Trophoblast cell (in vitro differentiated cells and primary cell): ENCODE data around the gene CRB2.

Source experiments
- DNase-seq, 2 donors: peaks; one replicate each; pipeline ENCODE4 v3.0.0-alpha.2; 2016
- H2AFZ ChIP-seq: 2 replicates; pipeline ENCODE4 v1.6.1; 2013; ENCODE audit warnings: low read length, moderate library complexity, mild to moderate bottlenecking; ENCODE audit not compliant: insufficient read depth, poor library complexity
- H2AK5ac ChIP-seq: 2 replicates; pipeline ENCODE4 v1.6.1; 2013; ENCODE audit warnings: mild to moderate bottlenecking, low read length
- H2BK120ac ChIP-seq: 2 replicates; pipeline ENCODE4 v1.6.1; 2013; ENCODE audit warnings: low read length, mild to moderate bottlenecking, moderate library complexity; ENCODE audit not compliant: insufficient read depth, poor library complexity
- H2BK12ac ChIP-seq: 2 replicates; pipeline ENCODE4 v1.6.1; 2013; ENCODE audit warnings: mild to moderate bottlenecking, low read length, moderate library complexity
- H2BK5ac ChIP-seq: 2 replicates; pipeline ENCODE4 v1.6.1; 2013; ENCODE audit warnings: low read length, low read depth, moderate library complexity, mild to moderate bottlenecking; ENCODE audit not compliant: poor library complexity
- H3K14ac ChIP-seq: 2 replicates; pipeline ENCODE4 v1.6.1; 2013; ENCODE audit warnings: mild to moderate bottlenecking, low read length
- H3K18ac ChIP-seq: 2 replicates; pipeline ENCODE4 v1.6.1; 2013; ENCODE audit warnings: mild to moderate bottlenecking, low read length
- H3K23ac ChIP-seq: 2 replicates; pipeline ENCODE4 v1.6.1; 2013; ENCODE audit warnings: low read length
- H3K27ac ChIP-seq: 2 replicates; pipeline ENCODE4 v1.5.1; 2013; ENCODE audit warnings: low read depth, mild to moderate bottlenecking, inconsistent platforms, low read length, moderate library complexity
- H3K27me3 ChIP-seq: 2 replicates; pipeline ENCODE4 v1.6.1; 2013; ENCODE audit warnings: inconsistent platforms, mild to moderate bottlenecking, low read length, moderate library complexity; ENCODE audit not compliant: insufficient read depth
- H3K36me3 ChIP-seq, 2 experiments: 1 replicate in 1 of 2; 2 replicates in 1 of 2; pipeline ENCODE4 v1.6.1; 2013; ENCODE audit warnings: low read length in 2 of 2, mild to moderate bottlenecking in 2 of 2, moderate library complexity in 1 of 2; ENCODE audit not compliant: insufficient read depth in 2 of 2, control insufficient read depth in 1 of 2
- H3K4ac ChIP-seq: 2 replicates; pipeline ENCODE4 v1.6.1; 2013; ENCODE audit warnings: low read depth, mild to moderate bottlenecking, low read length, moderate library complexity
- H3K4me1 ChIP-seq, 2 experiments: 1 replicate in 1 of 2; 2 replicates in 1 of 2; pipeline ENCODE4 v1.6.1; 2013; ENCODE audit warnings: low read length in 2 of 2, mild to moderate bottlenecking in 2 of 2, moderate library complexity in 1 of 2; ENCODE audit not compliant: insufficient read depth in 2 of 2, control insufficient read depth in 1 of 2
- H3K4me2 ChIP-seq: 2 replicates; pipeline ENCODE4 v1.6.1; 2013; ENCODE audit warnings: inconsistent platforms, mild to moderate bottlenecking, low read length, moderate library complexity
- H3K4me3 ChIP-seq: 2 replicates; pipeline ENCODE4 v1.5.1; 2013; ENCODE audit warnings: mild to moderate bottlenecking, low read depth, low read length, inconsistent platforms
- H3K79me1 ChIP-seq: one replicate; pipeline ENCODE4 v1.6.1; 2013; ENCODE audit warnings: low read length
- H3K79me2 ChIP-seq: 2 replicates; pipeline ENCODE4 v1.6.1; 2013; ENCODE audit warnings: low read length, mild to moderate bottlenecking; ENCODE audit not compliant: control insufficient read depth, insufficient read depth, poor library complexity
- H3K9ac ChIP-seq: 2 replicates; pipeline ENCODE4 v1.6.1; 2013; ENCODE audit warnings: mild to moderate bottlenecking, low read length
- H3K9me3 ChIP-seq: 2 replicates; pipeline ENCODE4 v1.6.1; 2013; ENCODE audit warnings: low read depth, mild to moderate bottlenecking, control low read depth, inconsistent platforms, low read length; ENCODE audit not compliant: insufficient read depth
- H4K12ac ChIP-seq: 2 replicates; pipeline ENCODE4 v1.6.1; 2013; ENCODE audit warnings: low read depth, mild to moderate bottlenecking, low read length, moderate library complexity
- H4K8ac ChIP-seq: 2 replicates; pipeline ENCODE4 v1.6.1; 2013; ENCODE audit warnings: low read depth, mild to moderate bottlenecking, low read length, moderate library complexity
- H4K91ac ChIP-seq: one replicate; pipeline ENCODE4 v1.6.1; 2013; ENCODE audit warnings: low read depth, mild to moderate bottlenecking, low read length, moderate library complexity
- whole genome bisulfite sequencing: extraction: QIAGEN DNeasy Blood & Tissue Kit; methylation state at CpG from one replicate; pipeline ENCODE4 v1.1.7; 2013; ENCODE audit warnings: missing lambda C conversion rate; ENCODE audit not compliant: insufficient read length, insufficient coverage; ENCODE audit errors: extremely low coverage; 5-methylcytosine and 5-hydroxymethylcytosine counted together

Gene CRB2

GRCh38 chr9:123411191-123411590 is 55.2 kb downstream of the CRB2 start:
- Histone ChIP-seq H2AFZ (no peak overlapping the region), H3K23ac (no peak overlapping the region), H3K27ac (no peak overlapping the region), H2BK12ac (no peak overlapping the region), H3K4ac (no peak overlapping the region), H2BK120ac (no peak overlapping the region), H3K9me3 (no peaks in the 10 kb centered on the region), H3K18ac (no peak overlapping the region), H3K27me3 (no peaks in the 10 kb centered on the region), H3K4me1 (peaks cover 0 to 4% of the 10 kb centered on the region in 2 experiments), H3K4me2 (no peak overlapping the region), H3K4me3 (no peak overlapping the region), H3K79me2 (no peaks in the 10 kb centered on the region), H4K8ac (no peak overlapping the region), H3K14ac (no peak overlapping the region), H3K36me3 (no peaks in the 10 kb centered on the region), H2BK5ac (no peak overlapping the region), H3K9ac (no peak overlapping the region), H4K91ac (no peak overlapping the region), H2AK5ac (no peak overlapping the region), H3K79me1 (no peaks in the 10 kb centered on the region), H4K12ac (no peak overlapping the region)
- WGBS, result no CpG with 5 or more reads among the region's 10 CpGs
- DNase-seq, result no peak

DNA sequence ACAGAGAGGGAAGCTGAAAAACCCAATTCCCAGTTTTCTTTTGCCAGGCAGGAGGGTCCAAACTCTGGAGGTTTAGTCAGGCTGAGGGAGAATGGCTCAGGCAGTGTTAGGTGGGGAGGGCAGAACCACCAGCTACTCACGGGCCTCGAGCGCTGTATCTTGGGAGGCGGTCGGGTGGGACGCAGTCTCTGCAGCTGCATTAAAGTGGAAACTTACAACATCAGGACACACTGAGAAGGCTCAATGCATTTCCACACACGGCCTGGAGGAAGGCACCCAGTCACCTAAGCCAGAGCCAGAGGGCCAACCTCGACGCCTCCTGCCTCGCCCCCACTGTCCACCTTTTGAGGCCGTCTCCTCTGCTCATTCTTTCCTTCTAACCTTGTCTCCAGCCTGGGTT is 55.6 kb downstream of the CRB2 start:
- Histone ChIP-seq H4K8ac (no peak overlapping the region), H3K4me2 (no peak overlapping the region), H3K4me1 (peaks cover 0 to under 1% of the 10 kb centered on the region in 2 experiments), H2AK5ac (no peak overlapping the region), H3K14ac (no peak overlapping the region), H3K36me3 (no peaks in the 10 kb centered on the region), H2BK120ac (no peak overlapping the region), H3K4ac (no peak overlapping the region), H3K4me3 (no peak overlapping the region), H3K9ac (no peak overlapping the region), H3K79me2 (no peaks in the 10 kb centered on the region), H2BK5ac (no peak overlapping the region), H3K27me3 (no peaks in the 10 kb centered on the region), H3K27ac (no peak overlapping the region), H3K23ac (no peak overlapping the region), H3K18ac (no peak overlapping the region), H4K12ac (no peak overlapping the region), H3K9me3 (no peaks in the 10 kb centered on the region), H2BK12ac (no peak overlapping the region), H2AFZ (no peak overlapping the region), H3K79me1 (no peaks in the 10 kb centered on the region), H4K91ac (no peak overlapping the region)
- WGBS, result no CpG with 5 or more reads among the region's 11 CpGs
- no peak for DNase-seq

DNA sequence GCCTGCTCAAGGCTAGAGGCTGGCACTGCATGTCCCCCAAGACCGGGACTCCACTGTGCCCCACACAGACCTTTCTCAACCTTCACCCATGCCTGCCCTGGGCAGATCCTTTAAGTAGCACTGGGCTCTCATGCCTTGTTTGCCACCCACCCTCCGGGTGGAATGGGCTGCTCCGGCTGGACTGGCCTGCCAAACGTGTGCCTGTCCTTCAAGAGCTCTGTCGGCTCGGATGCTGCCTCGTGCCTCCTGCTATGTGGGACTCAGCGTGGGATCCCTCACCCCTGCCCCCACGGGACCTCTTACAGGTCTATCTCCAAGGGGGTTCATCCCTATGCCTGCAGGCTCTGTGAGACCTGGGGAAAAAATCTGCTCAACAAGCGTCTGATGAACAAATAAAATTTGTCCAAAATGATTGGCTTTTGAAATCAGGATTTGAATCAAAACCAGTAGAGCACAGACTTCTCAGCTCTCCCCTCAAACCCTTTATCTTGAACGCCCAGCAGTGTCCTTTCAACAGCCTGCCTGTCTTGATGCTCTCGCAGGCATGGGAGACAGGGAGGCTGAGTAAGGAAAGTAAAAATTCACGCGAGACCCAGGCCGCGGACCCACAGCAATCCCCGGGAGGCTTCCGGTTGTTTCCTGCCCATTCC is 56.3 kb downstream of the CRB2 start:
- Histone ChIP-seq H3K27me3 (no peaks in the 10 kb centered on the region), H3K9ac (no peak overlapping the region)

DNA sequence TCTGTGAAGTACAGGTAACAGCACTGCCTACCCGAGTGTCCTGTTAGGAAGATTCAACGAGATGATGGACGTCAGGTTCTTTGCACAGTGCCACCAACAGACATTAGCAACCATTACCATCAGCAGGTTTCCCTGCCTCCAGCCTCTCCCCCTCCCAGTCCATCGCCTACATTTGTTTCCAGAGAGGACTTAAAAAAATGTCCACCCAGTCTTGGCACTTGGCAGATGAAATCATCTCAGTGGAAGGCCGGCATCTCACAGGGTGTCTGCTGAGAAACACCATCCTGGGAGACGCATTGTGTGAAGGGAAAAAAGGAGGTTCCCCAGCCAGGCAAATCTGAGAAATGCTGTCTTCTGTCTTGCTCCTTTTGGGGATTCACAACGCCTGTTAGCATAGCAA is 58.2 kb downstream of the CRB2 start:
- H4K12ac ChIP-seq, result no peak overlapping the region
- H3K27ac ChIP-seq, result no peak overlapping the region
- no peak overlapping the region for H3K4ac ChIP-seq
- no peak overlapping the region for H3K4me2 ChIP-seq
- H2AK5ac ChIP-seq, result no peak overlapping the region
- H2BK5ac ChIP-seq, result no peak overlapping the region
- no peaks in the 10 kb centered on the region for H3K79me2 ChIP-seq
- H4K91ac ChIP-seq, result no peak overlapping the region
- no peak overlapping the region for H2BK12ac ChIP-seq
- no CpG with 5 or more reads among the region's 7 CpGs for WGBS
- no peak overlapping the region for H4K8ac ChIP-seq
- H3K4me3 ChIP-seq, result no peak overlapping the region
- H2BK120ac ChIP-seq, result no peak overlapping the region
- no peak overlapping the region for H3K23ac ChIP-seq
- no peak for DNase-seq
- no peak overlapping the region for H3K18ac ChIP-seq
- peaks cover 2% of the 10 kb centered on the region for H3K9me3 ChIP-seq
- no peaks in the 10 kb centered on the region for H3K79me1 ChIP-seq
- no peaks in the 10 kb centered on the region for H3K36me3 ChIP-seq
- no peak overlapping the region for H3K14ac ChIP-seq
- H3K9ac ChIP-seq, result no peak overlapping the region
- H2AFZ ChIP-seq, result no peak overlapping the region
- no peaks in the 10 kb centered on the region for H3K4me1 ChIP-seq
- no peaks in the 10 kb centered on the region for H3K27me3 ChIP-seq

More for the DNA sequence above, 56.3 kb downstream of the CRB2 start:
- Histone ChIP-seq H4K91ac (no peak overlapping the region), H2AFZ (no peak overlapping the region), H2AK5ac (no peak overlapping the region), H2BK12ac (no peak overlapping the region), H3K79me2 (no peaks in the 10 kb centered on the region), H3K4me1 (no peaks in the 10 kb centered on the region), H3K14ac (no peak overlapping the region), H4K8ac (no peak overlapping the region), H2BK5ac (no peak overlapping the region), H3K4ac (no peak overlapping the region), H3K9me3 (no peaks in the 10 kb centered on the region), H2BK120ac (no peak overlapping the region), H3K4me3 (no peak overlapping the region), H3K4me2 (no peak overlapping the region), H3K18ac (no peak overlapping the region), H4K12ac (no peak overlapping the region), H3K79me1 (no peaks in the 10 kb centered on the region), H3K23ac (no peak overlapping the region), H3K36me3 (no peaks in the 10 kb centered on the region), H3K27ac (no peak overlapping the region)
- no CpG with 5 or more reads among the region's 18 CpGs for WGBS
- DNase-seq, result no peak
